H1 (cell line): ENCODE measurements around the gene WSCD2. TPM values are rescaled to one million over a fixed set of nuclear protein-coding genes. Genes with fewer than 3 reads are reported as not detected.

Source experiments
- CTCF ChIA-PET: fragments of 300-600 bp; sonication (Branson Sonifier 250); formaldehyde crosslinking; loops from one replicate; lab custom pipeline; 2021; ENCODE audit not compliant: partially characterized antibody; lab: Charles Lee
- POLR2A ChIA-PET: fragments of 300-600 bp; sonication (Branson Sonifier 250); formaldehyde crosslinking; loops from one replicate; lab custom pipeline; 2021; ENCODE audit warnings: inconsistent platforms; ENCODE audit not compliant: partially characterized antibody; lab: Charles Lee
- DNase-seq, 2 experiments: peaks; one replicate each; pipeline versions ENCODE4 v3.0.0 to v3.0.0-alpha.2; 2010 to 2022; ENCODE audit warnings: low spot score in 2 of 2, low read depth in 1 of 2, mixed read lengths in 1 of 2
- FAIRE-seq: peaks from 2 replicates; lab custom pipeline; 2011; peaks lifted over from hg19 to GRCh38; lab: Jason Lieb, UNC
- H2AFZ ChIP-seq: 2 replicates; pipeline ENCODE4 v1.8.1; 2012; ENCODE audit warnings: low read length, inconsistent platforms
- H2AK5ac ChIP-seq: 2 replicates; pipeline ENCODE4 v1.6.1; 2013; ENCODE audit warnings: low read depth, low read length
- H2BK120ac ChIP-seq: replicated peaks from 2 replicates; pipeline ENCODE3; 2013; ENCODE audit warnings: low read depth, low read length, inconsistent platforms
- H2BK12ac ChIP-seq: 2 replicates; pipeline ENCODE4 v1.6.1; 2013; ENCODE audit warnings: low read depth, low read length
- H2BK15ac ChIP-seq: 2 replicates; pipeline ENCODE4 v1.6.1; 2013; ENCODE audit warnings: low read length
- H2BK20ac ChIP-seq: 2 replicates; pipeline ENCODE4 v1.6.1; 2013; ENCODE audit warnings: low read length
- H2BK5ac ChIP-seq: 2 replicates; pipeline ENCODE4 v1.6.1; 2013; ENCODE audit warnings: low read depth, low read length
- H3K14ac ChIP-seq: 2 replicates; pipeline ENCODE4 v1.6.1; 2013; ENCODE audit warnings: inconsistent platforms; ENCODE audit not compliant: insufficient read length
- H3K18ac ChIP-seq: 2 replicates; pipeline ENCODE4 v1.6.1; 2013; ENCODE audit warnings: low read length; ENCODE audit errors: extremely low read depth
- H3K23ac ChIP-seq: 2 replicates; pipeline ENCODE4 v1.6.1; 2013; ENCODE audit warnings: inconsistent platforms; ENCODE audit not compliant: insufficient read length
- H3K23me2 ChIP-seq: 2 replicates; pipeline ENCODE4 v1.6.1; 2013; ENCODE audit warnings: low read depth, low read length
- H3K27ac ChIP-seq: 2 replicates; pipeline ENCODE4 v1.6.1; 2011; ENCODE audit warnings: low read depth, low read length, inconsistent platforms
- H3K27me3 ChIP-seq, 4 experiments: replicated peaks in 1 of 4; 1 replicate in 1 of 4; 2 replicates in 3 of 4; pipeline versions ENCODE4 v1.6.1 to v1.8.1; 2011 to 2013; ENCODE audit warnings: low read length in 3 of 4, mild to moderate bottlenecking in 3 of 4, inconsistent platforms in 2 of 4, mixed read lengths in 2 of 4, moderate library complexity in 1 of 4; ENCODE audit not compliant: control insufficient read depth in 3 of 4, insufficient read depth in 3 of 4; ENCODE audit errors: extremely low read depth in 1 of 4
- H3K36me3 ChIP-seq, 4 experiments: 2 replicates each; pipeline versions ENCODE4 v1.6.1 to v1.8.1; 2011 to 2013; ENCODE audit warnings: mild to moderate bottlenecking in 4 of 4, low read length in 3 of 4, moderate library complexity in 2 of 4, control low read depth in 1 of 4, inconsistent platforms in 1 of 4; ENCODE audit not compliant: insufficient read depth in 4 of 4, control insufficient read depth in 2 of 4
- H3K4ac ChIP-seq: replicated peaks from 2 replicates; pipeline ENCODE3; 2013; ENCODE audit warnings: low read length, low read depth, mixed read lengths, inconsistent platforms; ENCODE audit not compliant: insufficient read length
- H3K4me1 ChIP-seq, 4 experiments: replicated peaks in 1 of 4; 1 replicate in 1 of 4; 2 replicates in 3 of 4; pipeline versions ENCODE4 v1.6.1 to v1.8.1; 2011 to 2013; ENCODE audit warnings: low read length in 3 of 4, inconsistent platforms in 2 of 4, mixed read lengths in 1 of 4; ENCODE audit not compliant: insufficient read depth in 4 of 4, control insufficient read depth in 3 of 4
- H3K4me2 ChIP-seq, 2 experiments: 2 replicates each; pipeline versions ENCODE4 v1.6.1 to v1.8.1; 2011 to 2013; ENCODE audit warnings: low read depth in 2 of 2, low read length in 2 of 2, control low read depth in 1 of 2, inconsistent platforms in 1 of 2, mild to moderate bottlenecking in 1 of 2; ENCODE audit not compliant: insufficient read depth in 1 of 2
- H3K4me3 ChIP-seq, 4 experiments: fragments of 200-600, 300-600 bp in 1 of 4; sonication (generic), shearing (Covaris generic), sonication (Bioruptor Twin) in 1 of 4; 2 replicates each; pipeline versions ENCODE4 v1.5.1 to v1.8.1; 2011 to 2016; ENCODE audit warnings: low read length in 4 of 4, low read depth in 3 of 4, control low read depth in 2 of 4, inconsistent platforms in 2 of 4, mild to moderate bottlenecking in 2 of 4, mixed read lengths in 1 of 4, moderate library complexity in 1 of 4; ENCODE audit not compliant: insufficient read depth in 2 of 4; ENCODE audit errors: extremely low read depth in 1 of 4
- H3K56ac ChIP-seq: replicated peaks from 2 replicates; pipeline ENCODE3; 2013; ENCODE audit warnings: low read depth, mild to moderate bottlenecking, mixed read lengths, low read length, inconsistent platforms; ENCODE audit not compliant: insufficient read length
- H3K79me1 ChIP-seq: 2 replicates; pipeline ENCODE4 v1.6.1; 2013; ENCODE audit warnings: low read depth, low read length, control low read depth
- H3K79me2 ChIP-seq, 2 experiments: 2 replicates each; pipeline versions ENCODE4 v1.6.1 to v1.8.1; 2012 to 2013; ENCODE audit warnings: low read length in 2 of 2, mild to moderate bottlenecking in 2 of 2, inconsistent platforms in 1 of 2; ENCODE audit not compliant: insufficient read depth in 2 of 2, control insufficient read depth in 1 of 2
- H3K9ac ChIP-seq, 4 experiments: replicated peaks in 1 of 4; 1 replicate in 1 of 4; 2 replicates in 3 of 4; pipeline versions ENCODE4 v1.6.1 to v1.8.1; 2011 to 2013; ENCODE audit warnings: low read depth in 3 of 4, low read length in 3 of 4, control low read depth in 2 of 4, mild to moderate bottlenecking in 2 of 4, moderate library complexity in 2 of 4, inconsistent platforms in 1 of 4; ENCODE audit errors: extremely low read depth in 1 of 4
- H3K9me3 ChIP-seq, 2 experiments: 2 replicates each; pipeline versions ENCODE4 v1.6.1 to v1.8.1; 2012 to 2013; ENCODE audit warnings: mild to moderate bottlenecking in 2 of 2, moderate library complexity in 2 of 2, control low read depth in 1 of 2, inconsistent platforms in 1 of 2, low read depth in 1 of 2, low read length in 1 of 2, mixed read lengths in 1 of 2; ENCODE audit not compliant: insufficient read depth in 2 of 2
- H4K20me1 ChIP-seq, 2 experiments: replicated peaks in 1 of 2; 2 replicates each; pipeline versions ENCODE3 to v1.8.1; 2011 to 2013; ENCODE audit warnings: inconsistent platforms in 2 of 2, low read length in 2 of 2, mild to moderate bottlenecking in 1 of 2; ENCODE audit not compliant: insufficient read depth in 2 of 2, control insufficient read depth in 1 of 2
- H4K5ac ChIP-seq: 2 replicates; pipeline ENCODE4 v1.6.1; 2013; ENCODE audit warnings: low read length, low read depth, mixed read lengths, inconsistent platforms; ENCODE audit not compliant: insufficient read length
- H4K8ac ChIP-seq: 2 replicates; pipeline ENCODE4 v1.8.0; 2013; ENCODE audit warnings: mild to moderate bottlenecking, moderate library complexity, low read length, inconsistent platforms; ENCODE audit not compliant: insufficient read depth; ENCODE audit errors: extremely low read depth
- H4K91ac ChIP-seq: replicated peaks from 2 replicates; pipeline ENCODE3; 2013; ENCODE audit warnings: low read length, mixed read lengths, inconsistent platforms; ENCODE audit not compliant: insufficient read length
- ASH2L ChIP-seq: fragments of 200-600, 300-600 bp; sonication (generic); IDR thresholded peaks from one replicate; pipeline ENCODE4 v1.7.1; 2017; ENCODE audit warnings: low read length
- CBX5 ChIP-seq: fragments of 300-800, 300-1000 bp; sonication (generic); IDR thresholded peaks from 2 replicates; pipeline ENCODE4 v1.7.1; 2016; ENCODE audit warnings: antibody characterized with exemption, low read length, low read depth
- CTBP2 ChIP-seq: IDR thresholded peaks from 2 replicates; pipeline ENCODE4 v1.7.0; 2011; ENCODE audit warnings: borderline replicate concordance, mild to moderate bottlenecking, moderate library complexity, mixed read lengths, low read length; ENCODE audit not compliant: insufficient read depth, insufficient read length
- FOSL1 ChIP-seq: IDR thresholded peaks from 2 replicates; pipeline ENCODE4 v1.6.1; 2011; ENCODE audit warnings: mild to moderate bottlenecking, low read depth, low read length, moderate library complexity; ENCODE audit not compliant: insufficient read depth
- HDAC6 ChIP-seq: IDR thresholded peaks from one replicate; pipeline ENCODE4 v1.7.1; 2012; ENCODE audit warnings: low read depth, mild to moderate bottlenecking, inconsistent platforms, low read length, moderate library complexity
- KDM5A ChIP-seq: fragments of 200-600 bp; IDR thresholded peaks from 2 replicates; pipeline ENCODE4 v1.7.1; 2012; ENCODE audit warnings: mild to moderate bottlenecking, low read length, inconsistent platforms, mixed read lengths
- RAD21 ChIP-seq, 2 experiments: IDR thresholded peaks in 1 of 2; conservative IDR thresholded peaks in 1 of 2; 2 replicates each; pipeline ENCODE4 v1.6.1; 2011; ENCODE audit warnings: low read depth in 2 of 2, low read length in 2 of 2, improper control_type of control experiment in 1 of 2, inconsistent platforms in 1 of 2, mild to moderate bottlenecking in 1 of 2, moderate library complexity in 1 of 2
- RNF2 ChIP-seq: fragments of 200-900, 300-1000 bp; sonication (generic); IDR thresholded peaks from 2 replicates; pipeline ENCODE4 v1.7.1; 2016; ENCODE audit warnings: borderline replicate concordance, low read depth, mild to moderate bottlenecking, antibody characterized with exemption, low read length; ENCODE audit not compliant: poor library complexity, severe bottlenecking; ENCODE audit errors: missing control alignments
- RXRA ChIP-seq: IDR thresholded peaks from 2 replicates; pipeline ENCODE4 v1.6.1; 2011; ENCODE audit warnings: low read depth, mild to moderate bottlenecking, low read length, moderate library complexity; ENCODE audit not compliant: insufficient read depth
- SIX5 ChIP-seq: IDR thresholded peaks from 2 replicates; pipeline ENCODE4 v1.6.1; 2011; ENCODE audit warnings: mild to moderate bottlenecking, low read depth, low read length
- SP4 ChIP-seq: IDR thresholded peaks from 2 replicates; pipeline ENCODE4 v1.6.1; 2012; ENCODE audit warnings: low read length, inconsistent platforms
- TEAD4 ChIP-seq: IDR thresholded peaks from 2 replicates; pipeline ENCODE4 v1.6.1; 2012; ENCODE audit warnings: low read depth, low read length, inconsistent platforms, mixed read lengths
- USF2 ChIP-seq: IDR thresholded peaks from 2 replicates; pipeline ENCODE4 v1.6.1; 2011; ENCODE audit warnings: low read length, improper control_type of control experiment
- WGBS, 2 experiments: shearing (Covaris generic) in 1 of 2; methylation state at CpG; one replicate each; pipeline versions ENCODE4 v1.1.6 to v1.1.7; 2013 to 2015; ENCODE audit warnings: low lambda C conversion rate in 2 of 2, mixed read lengths in 2 of 2, inconsistent platforms in 1 of 2, low coverage in 1 of 2, missing lambda C conversion rate in 1 of 2; ENCODE audit not compliant: insufficient replicate concordance in 2 of 2, insufficient coverage in 1 of 2, insufficient read length in 1 of 2; ENCODE audit errors: extremely low coverage in 1 of 2, missing lambda C conversion rate in 1 of 2; 5-methylcytosine and 5-hydroxymethylcytosine counted together
- polyA plus RNA-seq, 7 experiments: library from polyadenylated mRNA; depleted of rRNA in 3 of 7; stranded (reverse) in 5 of 7; unstranded in 2 of 7; fragments of >200 nt in 5 of 7; fragments of 200-250 nt in 2 of 7; gene quantifications; 1 replicate in 5 of 7; 2 replicates in 1 of 7; 4 replicates in 1 of 7; pipeline versions ENCODE4 v1.2.1 to v1.2.3, GENCODE V29; 2011 to 2013; ENCODE audit warnings: missing spikeins in 2 of 7, mixed read lengths in 2 of 7
- total RNA-seq: library from RNA; stranded (reverse); fragmentation: NEBNext Ultra II Directional; extraction: Animal tissue kit (Norgen Biotek cat#: 25700); gene quantifications from 2 replicates; pipeline ENCODE4 v1.2.1, GENCODE V29; 2021

The WSCD2 gene
- total and polyA plus RNA-seq, 2 of the 8 experiments (the other 6 are each of a cell fraction or from before 2014, with no cell fraction given) = 1.3 to 2.2 TPM

- H4K91ac ChIP-seq = no peak overlapping the region
- no peak overlapping the region for H3K14ac ChIP-seq
- no peak overlapping the region for H4K5ac ChIP-seq
- FAIRE-seq = no peak
- H3K79me1 ChIP-seq = no peaks in the 10 kb centered on the region
- H3K36me3 ChIP-seq = no peaks in the 10 kb centered on the region
- H3K4ac ChIP-seq = no peak overlapping the region
- no peak overlapping the region for H2BK5ac ChIP-seq
- ChIA-PET POLR2A (no interaction called here), CTCF (interaction anchor here (1.4 to 1.9 kb wide), 2 partner anchors 15 to 16 kb away, joined by 4 to 6 read pairs; no protein-coding TSS in a partner anchor)
- H3K4me1 ChIP-seq = peaks cover 0 to 8% (median 4%) of the 10 kb centered on the region in 4 experiments; a peak in 3 of 7 replicates
- no peak overlapping the region for H3K4me2 ChIP-seq
- no peak overlapping the region for H2BK20ac ChIP-seq
- no peak overlapping the region for H3K56ac ChIP-seq
- no peaks in the 10 kb centered on the region for H3K27me3 ChIP-seq
- no peak overlapping the region for H3K18ac ChIP-seq
- H2BK120ac ChIP-seq = no peak overlapping the region
- H3K9me3 ChIP-seq = peaks cover 8 to 9% of the 10 kb centered on the region in 2 experiments
- WGBS, 2 experiments = 94% methylated on average over 3 of the region's 3 CpGs; no CpG with 5 or more reads in 1 of the 2 experiments
- H2AK5ac ChIP-seq = no peak overlapping the region
- H3K23me2 ChIP-seq = no peaks in the 10 kb centered on the region
- H2BK15ac ChIP-seq = no peak overlapping the region
- no peak overlapping the region for H3K4me3 ChIP-seq
- H3K23ac ChIP-seq = no peak overlapping the region
- H3K79me2 ChIP-seq = no peaks in the 10 kb centered on the region
- no peak overlapping the region for H2BK12ac ChIP-seq
- no peak overlapping the region for H2AFZ ChIP-seq
- H3K27ac ChIP-seq = no peak overlapping the region
- no peaks in the 10 kb centered on the region for H4K20me1 ChIP-seq
- H4K8ac ChIP-seq = no peak overlapping the region
- no peak for DNase-seq
- no peak overlapping the region for H3K9ac ChIP-seq
- no peak for TF ChIP-seq RXRA
- TF ChIP-seq USF2 = no peak
- no peak for TF ChIP-seq TEAD4
- no peak for TF ChIP-seq RNF2
- no peak for TF ChIP-seq HDAC6
- no peak for TF ChIP-seq FOSL1
- TF ChIP-seq KDM5A = no peak
- TF ChIP-seq CTBP2 = no peak
- no peak for TF ChIP-seq ASH2L
- no peak for TF ChIP-seq SP4
- TF ChIP-seq CBX5 = no peak
- TF ChIP-seq RAD21 (IDR thresholded peaks at IDR 0.05 in 1 of 2, conservative IDR thresholded peaks at IDR 0.05 in 1 of 2; ENCODE audit: low read depth in 2 of 2, low read length in 2 of 2) = no peak
- no peak for TF ChIP-seq SIX5
Measured at GRCh38 chr12:108257004-108257403, 127.9 kb downstream of the WSCD2 start.
